CD4-positive, CD25-positive, alpha-beta regulatory T cell (primary cell): ENCODE data around the gene MSI2. TPM values are rescaled to one million over a fixed set of nuclear protein-coding genes. Genes with fewer than 3 reads are reported as not detected.

Experiments used
- ATAC-seq, 2 donors: fragments of 150-1000 bp; cut with Tn5 transposase; one replicate each; pipeline ENCODE4 v1.10.0; 2021; ENCODE audit warnings: low read depth in 2 of 2, moderate number of reproducible peaks in 2 of 2, moderate library complexity in 1 of 2
- DNase-seq, 3 donors: peaks; one replicate each; pipeline versions ENCODE4 v3.0.0 to v3.0.0-alpha.2; 2012 to 2022; ENCODE audit warnings: mixed read lengths in 1 of 3
- H3K27ac ChIP-seq: one replicate; pipeline ENCODE4 v1.7.0; 2013; ENCODE audit warnings: mild to moderate bottlenecking, low read length; ENCODE audit not compliant: insufficient read depth, poor library complexity, severe bottlenecking
- H3K27me3 ChIP-seq: one replicate; pipeline ENCODE4 v1.7.0; 2013; ENCODE audit warnings: low read length; ENCODE audit not compliant: control insufficient read depth, insufficient read depth
- H3K36me3 ChIP-seq: one replicate; pipeline ENCODE4 v1.7.0; 2013; ENCODE audit warnings: mild to moderate bottlenecking, low read length, moderate library complexity; ENCODE audit not compliant: control insufficient read depth, insufficient read depth
- H3K4me1 ChIP-seq: 2 replicates; pipeline ENCODE4 v1.7.0; 2013; ENCODE audit warnings: mild to moderate bottlenecking, low read length; ENCODE audit not compliant: insufficient read depth, control insufficient read depth, poor library complexity, severe bottlenecking
- H3K4me3 ChIP-seq: one replicate; pipeline ENCODE4 v1.7.0; 2013; ENCODE audit warnings: low read depth, mild to moderate bottlenecking, low read length, moderate library complexity
- H3K9me3 ChIP-seq, 2 experiments: 1 replicate in 1 of 2; 2 replicates in 1 of 2; pipeline ENCODE4 v1.7.0; 2013; ENCODE audit warnings: low read length in 2 of 2, mild to moderate bottlenecking in 1 of 2, moderate library complexity in 1 of 2; ENCODE audit not compliant: control insufficient read depth in 2 of 2
- H3K27ac Mint-ChIP-seq, 3 donors: one replicate each; pipeline ENCODE4 v1.8.0; 2020 to 2022; ENCODE audit warnings: mild to moderate bottlenecking in 3 of 3, mixed read lengths in 3 of 3, moderate library complexity in 2 of 3
- H3K27me3 Mint-ChIP-seq: one replicate; pipeline ENCODE4 v1.8.0; 2022; ENCODE audit warnings: mild to moderate bottlenecking, mixed read lengths
- H3K36me3 Mint-ChIP-seq: one replicate; pipeline ENCODE4 v1.8.0; 2020; ENCODE audit warnings: mixed read lengths
- H3K4me1 Mint-ChIP-seq, 4 donors: one replicate each; pipeline ENCODE4 v1.8.0; 2020 to 2022; ENCODE audit warnings: mixed read lengths in 4 of 4, mild to moderate bottlenecking in 1 of 4
- H3K4me3 Mint-ChIP-seq, 4 donors: one replicate each; pipeline ENCODE4 v1.8.0; 2020 to 2022; ENCODE audit warnings: mild to moderate bottlenecking in 4 of 4, mixed read lengths in 4 of 4, moderate library complexity in 3 of 4
- H3K9me3 Mint-ChIP-seq, 7 donors: one replicate each; pipeline ENCODE4 v1.8.0; 2020 to 2022; ENCODE audit warnings: mixed read lengths in 7 of 7, mild to moderate bottlenecking in 3 of 7, moderate library complexity in 2 of 7
- polyA plus RNA-seq, 4 donors: library from polyadenylated mRNA; unstranded; fragments of 300-500 nt; fragmentation: Illumina TruSeq; gene quantifications; one replicate each; pipeline ENCODE4 v1.2.3, GENCODE V29; 2021
- total RNA-seq: library from RNA; stranded (reverse); gene quantifications from one replicate; pipeline ENCODE4 v1.2.3, GENCODE V29; 2022

MSI2 gene
- total and polyA plus RNA-seq, 5 donors from 2014 or later = 3.2 to 177 (median 3.4) TPM

DNA sequence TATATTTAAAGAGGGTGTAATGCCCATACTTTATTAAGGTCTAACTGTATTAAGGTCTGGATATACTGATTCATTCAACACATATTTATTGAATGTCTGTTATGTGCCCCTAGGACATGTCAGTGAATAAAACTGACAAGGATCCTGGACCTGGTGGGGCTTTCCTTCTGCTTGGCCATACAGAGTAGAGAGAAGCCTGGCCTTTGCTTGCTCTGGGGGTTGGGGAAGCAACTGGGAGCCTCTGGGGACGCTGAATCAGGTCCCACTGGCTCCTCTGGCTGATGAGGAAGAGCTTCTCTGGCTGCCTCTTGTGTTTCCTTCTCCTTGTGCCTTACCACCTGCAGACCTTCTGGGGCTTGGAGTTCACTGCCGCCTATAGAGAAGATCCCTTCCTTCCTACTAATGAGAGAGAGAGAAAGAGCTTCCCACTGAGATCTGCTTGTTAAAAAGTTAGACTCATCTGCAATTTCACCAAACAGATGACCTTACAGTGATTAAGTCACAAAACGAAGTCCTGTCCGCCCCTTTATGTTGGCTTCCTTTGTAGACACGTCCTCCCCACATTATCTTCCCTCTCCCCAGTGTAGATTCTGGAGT is 49.7 kb downstream of the MSI2 start:
- Mint-ChIP-seq H3K36me3 (peaks cover 30% of the 10 kb centered on the region), H3K9me3 (no peaks in the 10 kb centered on the region), H3K4me3 (no peak overlapping the region), H3K27ac (no peak overlapping the region), H3K4me1 (peaks cover 3 to 40% (median 25%) of the 10 kb centered on the region in 4 donors), H3K27me3 (no peaks in the 10 kb centered on the region)
- Histone ChIP-seq H3K27me3 (no peaks in the 10 kb centered on the region), H3K27ac (no peak overlapping the region), H3K4me3 (no peak overlapping the region), H3K4me1 (no peaks in the 10 kb centered on the region), H3K9me3 (no peaks in the 10 kb centered on the region), H3K36me3 (peaks cover 14% of the 10 kb centered on the region)
- ATAC-seq (no peak), DNase-seq (no peak)

DNA sequence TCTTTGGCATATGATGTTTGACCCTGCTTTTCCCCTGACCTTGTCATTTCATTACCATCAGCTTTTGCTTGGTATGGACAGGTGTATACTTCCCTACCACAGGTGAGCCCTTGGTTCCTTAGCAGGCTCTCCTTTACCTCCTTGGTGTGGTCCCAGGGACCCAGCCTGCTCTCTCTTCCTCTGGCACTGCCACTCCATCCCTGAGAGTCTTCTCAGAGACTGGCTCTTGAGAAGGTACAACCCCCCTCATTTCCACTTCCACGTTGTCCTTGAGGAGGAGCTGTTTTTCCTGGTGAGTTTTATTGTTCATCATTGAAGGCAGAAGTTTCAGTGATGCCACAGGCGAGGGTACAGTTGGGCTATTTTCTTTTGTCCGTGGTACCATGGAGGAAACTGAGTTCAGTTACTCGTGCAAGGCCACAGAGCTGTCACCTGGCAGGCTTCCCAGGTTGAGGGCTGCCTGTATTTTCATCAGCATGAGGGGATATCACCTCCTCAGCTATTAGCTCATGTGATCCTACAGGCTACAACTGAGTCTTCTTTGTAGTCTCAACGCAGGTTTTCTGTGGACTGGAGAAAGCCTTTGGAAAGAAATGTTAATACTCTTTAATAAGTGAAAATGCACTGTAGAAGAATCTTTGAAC is 52.3 kb downstream of the MSI2 start:
- Histone ChIP-seq H3K27ac (no peak overlapping the region), H3K4me1 (no peaks in the 10 kb centered on the region), H3K27me3 (no peaks in the 10 kb centered on the region), H3K9me3 (no peaks in the 10 kb centered on the region), H3K36me3 (peaks cover 14% of the 10 kb centered on the region), H3K4me3 (no peak overlapping the region)
- Mint-ChIP-seq H3K4me3 (no peak overlapping the region), H3K9me3 (no peaks in the 10 kb centered on the region), H3K36me3 (peaks cover 34% of the 10 kb centered on the region), H3K27me3 (no peaks in the 10 kb centered on the region), H3K4me1 (peaks cover 3 to 41% (median 18%) of the 10 kb centered on the region in 4 donors), H3K27ac (peak overlapping the region in 1 of 3 donors; percentile 9)
- DNase-seq = no peak
- ATAC-seq = no peak

DNA sequence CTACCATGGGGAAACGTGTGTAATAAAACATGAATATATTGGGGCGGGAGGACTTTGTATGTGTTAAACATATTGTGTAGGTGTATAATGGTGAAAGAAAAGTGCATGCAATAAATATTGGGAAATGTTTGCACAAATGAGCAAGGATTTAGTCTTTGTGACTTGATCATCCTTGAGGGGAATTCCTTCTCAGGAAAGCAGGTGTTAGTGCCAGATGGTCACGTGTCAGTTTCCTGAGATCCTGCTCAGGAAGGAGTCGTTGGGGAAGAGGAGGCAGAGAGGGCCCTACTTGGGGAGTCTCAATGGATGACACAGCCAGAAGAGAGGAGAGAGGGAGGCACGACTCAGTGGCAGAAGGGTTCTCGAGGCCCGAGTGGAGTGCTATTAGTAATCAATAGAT is 53.2 kb downstream of the MSI2 start:
- H3K4me1 Mint-ChIP-seq = peaks cover 3 to 43% (median 21%) of the 10 kb centered on the region in 4 donors
- no peak for DNase-seq
- peaks cover 38% of the 10 kb centered on the region for H3K36me3 Mint-ChIP-seq
- no peaks in the 10 kb centered on the region for H3K9me3 Mint-ChIP-seq
- Histone ChIP-seq H3K4me3 (no peak overlapping the region), H3K27me3 (no peaks in the 10 kb centered on the region), H3K36me3 (peaks cover 14% of the 10 kb centered on the region), H3K9me3 (no peaks in the 10 kb centered on the region), H3K4me1 (no peaks in the 10 kb centered on the region), H3K27ac (no peak overlapping the region)
- no peak for ATAC-seq
- peak overlapping the region in 1 of 3 donors; percentile 46 for H3K27ac Mint-ChIP-seq
- peak overlapping the region in 1 of 4 donors; percentile 7 for H3K4me3 Mint-ChIP-seq
- H3K27me3 Mint-ChIP-seq = no peaks in the 10 kb centered on the region

DNA sequence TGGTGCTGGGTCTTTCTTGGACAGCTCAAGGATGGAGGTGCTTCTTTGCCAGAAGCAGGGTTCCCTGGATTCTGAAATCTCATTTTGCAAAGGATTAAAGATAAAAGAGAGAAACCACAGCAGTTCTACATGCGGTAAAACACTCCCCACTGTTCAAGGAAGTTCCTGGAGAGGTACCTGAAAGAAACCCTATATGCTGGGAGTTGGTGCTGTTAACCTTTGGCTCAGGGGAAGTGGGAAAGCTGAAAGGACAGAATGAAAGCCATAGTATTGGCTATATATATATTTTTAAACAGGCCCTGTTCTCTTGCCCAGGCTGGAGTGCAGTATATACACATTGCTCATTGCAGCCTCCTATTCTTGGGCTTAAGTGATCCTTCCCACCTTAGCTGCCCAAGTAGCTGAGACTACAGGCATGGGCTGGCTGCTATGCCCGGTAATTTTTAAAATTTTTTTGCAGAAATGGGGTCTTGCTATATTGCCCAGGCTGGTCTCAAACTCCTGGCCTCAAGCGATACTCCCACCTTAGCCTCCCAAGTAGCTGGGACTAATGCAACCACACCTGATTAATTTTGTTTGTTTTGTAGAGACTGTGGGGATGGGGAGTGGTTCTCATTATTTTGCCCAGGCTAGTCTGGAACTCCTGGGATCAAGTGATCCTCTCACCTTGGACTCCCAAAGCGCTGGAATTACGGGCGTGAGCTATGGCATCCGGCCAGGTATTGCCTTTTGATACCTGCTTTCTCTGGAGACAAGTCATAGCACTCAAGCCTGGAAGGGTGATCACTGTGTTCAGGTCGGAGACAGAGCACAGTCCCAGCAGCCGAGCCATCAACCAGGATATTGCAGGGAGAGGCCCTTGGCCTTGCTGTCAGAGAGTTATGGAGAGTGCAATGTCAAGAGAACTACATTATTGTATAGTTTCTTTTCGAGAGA is 55.2 kb downstream of the MSI2 start:
- Histone ChIP-seq H3K27me3 (no peaks in the 10 kb centered on the region), H3K9me3 (no peaks in the 10 kb centered on the region), H3K27ac (no peak overlapping the region), H3K36me3 (peaks cover 10% of the 10 kb centered on the region), H3K4me3 (no peak overlapping the region), H3K4me1 (no peaks in the 10 kb centered on the region)
- Mint-ChIP-seq H3K4me3 (peak overlapping the region in 1 of 4 donors; percentile 66), H3K9me3 (no peaks in the 10 kb centered on the region), H3K4me1 (peaks cover 3 to 46% (median 18%) of the 10 kb centered on the region in 4 donors), H3K36me3 (peaks cover 34% of the 10 kb centered on the region), H3K27me3 (no peaks in the 10 kb centered on the region), H3K27ac (peak overlapping the region; percentile 31 to 63 (median 32))
- no peak for ATAC-seq
- no peak for DNase-seq

DNA sequence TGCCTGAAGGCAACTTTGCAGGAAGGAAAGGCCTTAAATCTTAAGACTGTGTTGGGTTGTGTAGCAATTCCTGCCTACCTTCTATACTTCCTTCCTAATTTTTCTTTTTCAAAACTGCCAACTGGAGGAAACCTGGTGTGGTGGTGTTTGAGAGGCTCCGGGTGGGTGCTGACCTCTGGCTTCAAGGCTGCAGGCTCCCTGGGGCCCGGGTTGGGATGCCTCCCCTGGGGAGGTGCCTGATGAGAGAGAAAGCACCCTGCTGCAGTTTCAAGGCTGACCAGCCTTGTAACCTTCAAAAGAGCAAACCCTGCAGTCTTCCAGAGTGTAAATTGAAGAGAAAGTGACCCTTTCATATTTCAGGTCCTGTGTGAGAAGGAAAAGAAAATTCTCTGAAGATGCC is 55.9 kb downstream of the MSI2 start:
- Histone ChIP-seq H3K4me1 (no peaks in the 10 kb centered on the region), H3K27ac (no peak overlapping the region), H3K36me3 (peaks cover 10% of the 10 kb centered on the region), H3K27me3 (no peaks in the 10 kb centered on the region), H3K4me3 (no peak overlapping the region), H3K9me3 (no peaks in the 10 kb centered on the region)
- no peak for ATAC-seq
- Mint-ChIP-seq H3K4me1 (peaks cover 3 to 50% (median 17%) of the 10 kb centered on the region in 4 donors), H3K27ac (peak overlapping the region in 1 of 3 donors; percentile 32), H3K9me3 (no peaks in the 10 kb centered on the region), H3K4me3 (no peak overlapping the region), H3K27me3 (no peaks in the 10 kb centered on the region), H3K36me3 (peaks cover 34% of the 10 kb centered on the region)
- DNase-seq = no peak

DNA sequence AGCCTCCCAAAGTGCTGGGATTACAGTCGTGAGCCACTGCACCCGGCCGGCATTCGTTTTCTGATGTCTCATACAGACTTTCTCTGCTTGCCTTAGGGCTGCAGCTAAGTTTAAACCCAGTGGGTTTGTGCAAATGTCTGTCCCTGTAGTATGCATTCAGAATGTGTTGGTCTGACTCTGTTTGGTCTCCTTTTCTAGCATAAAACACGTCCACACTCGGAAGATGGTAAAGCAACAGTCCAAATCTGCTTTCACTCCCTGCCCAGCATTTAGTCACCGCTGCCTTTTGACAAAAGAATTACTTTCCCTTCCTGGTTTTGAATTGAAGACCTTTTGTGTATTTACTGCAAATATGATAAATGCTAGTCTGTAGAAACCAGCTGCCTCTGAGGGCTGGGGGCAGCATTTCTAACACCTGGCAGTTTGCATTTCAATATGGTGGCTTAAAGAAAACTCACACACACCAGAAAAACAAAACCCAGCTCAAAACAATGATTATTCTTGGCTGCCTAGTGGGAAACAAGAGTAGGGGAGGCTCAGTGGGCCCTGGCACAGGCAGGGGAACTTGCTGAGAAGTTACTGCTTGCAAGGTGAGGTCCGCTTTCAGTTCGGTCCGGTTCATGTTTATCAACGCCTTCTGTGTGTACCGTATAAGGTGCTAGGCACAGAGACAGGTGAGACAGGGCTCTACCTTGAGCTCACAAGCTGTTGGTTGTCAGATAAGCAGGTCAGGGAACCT is 56.9 kb downstream of the MSI2 start:
- H3K9me3 ChIP-seq = no peaks in the 10 kb centered on the region
- peaks cover 31% of the 10 kb centered on the region for H3K36me3 Mint-ChIP-seq
- DNase-seq (no peak), ATAC-seq (no peak)
- no peak overlapping the region for H3K4me3 ChIP-seq
- no peak overlapping the region for H3K27ac ChIP-seq
- H3K36me3 ChIP-seq = peaks cover 5% of the 10 kb centered on the region
- no peaks in the 10 kb centered on the region for H3K27me3 Mint-ChIP-seq
- H3K4me1 Mint-ChIP-seq = peaks cover 3 to 50% (median 12%) of the 10 kb centered on the region in 4 donors
- no peak overlapping the region for H3K4me3 Mint-ChIP-seq
- peak overlapping the region in 2 of 3 donors; percentile 20 to 56 for H3K27ac Mint-ChIP-seq
- H3K27me3 ChIP-seq = no peaks in the 10 kb centered on the region
- H3K4me1 ChIP-seq = no peaks in the 10 kb centered on the region
- no peaks in the 10 kb centered on the region for H3K9me3 Mint-ChIP-seq
